22Rv1 (cell line): Measurements from ENCODE around the gene DOK3.
A peak's percentile ranks its signal among the peaks of the same experiment; 100 is the strongest.

Experiments used
- H3K27ac ChIP-seq: fragments of 450-650 bp; 2 replicates; pipeline ENCODE4 v1.5.1; 2017
- CTCF ChIP-seq: fragments of 450-650 bp; IDR thresholded peaks from 2 replicates; pipeline ENCODE4 v1.5.1; 2017; ENCODE audit warnings: mild to moderate bottlenecking
- ZFX ChIP-seq: fragments of 450-650 bp; IDR thresholded peaks from 2 replicates; pipeline ENCODE4 v1.6.1; 2017; ENCODE audit warnings: antibody characterized with exemption, borderline replicate concordance

The DOK3 gene

GRCh38 chr5:177483994-177484901 lies 25.4 kb downstream of the DOK3 start:
- no peak overlapping the region for H3K27ac ChIP-seq
- TF ChIP-seq CTCF = no peak
- TF ChIP-seq ZFX = no peak

- TF ChIP-seq ZFX (no peak), CTCF (no peak)
- H3K27ac ChIP-seq = no peak overlapping the region
Observed at GRCh38 chr5:177483042-177483441, 26.6 kb downstream of the DOK3 start.

- H3K27ac ChIP-seq = no peak overlapping the region
- TF ChIP-seq CTCF (no peak), ZFX (no peak)
Observed at GRCh38 chr5:177482359-177482795, 27.2 kb downstream of the DOK3 start.

GRCh38 chr5:177479774-177480173 lies 29.9 kb downstream of the DOK3 start:
- H3K27ac ChIP-seq = peak overlapping the region; percentile 54
- TF ChIP-seq ZFX (no peak), CTCF (no peak)

- peak overlapping the region; percentile 54 for H3K27ac ChIP-seq
- TF ChIP-seq CTCF (no peak), ZFX (no peak)
Observed at GRCh38 chr5:177478711-177479646, 30.6 kb downstream of the DOK3 start.

GRCh38 chr5:177477701-177478477 lies 31.7 kb downstream of the DOK3 start:
- TF ChIP-seq ZFX (no peak), CTCF (no peak)
- H3K27ac ChIP-seq = peak overlapping the region; percentile 10; the same call in 1 of the 2 replicates
